HepG2 (cell line): ENCODE measurements around the gene TUBGCP6. TPM values are rescaled to one million over a fixed set of nuclear protein-coding genes. Genes with fewer than 3 reads are reported as not detected.

Experiments used
- ASH2L ChIP-seq: fragments of 300-600, 200-600 bp; sonication (generic); IDR thresholded peaks from 2 replicates; pipeline ENCODE4 v1.7.0; 2017; ENCODE audit warnings: low read depth, mild to moderate bottlenecking, moderate library complexity, mixed read lengths, low read length; ENCODE audit not compliant: insufficient read length
- CEBPZ ChIP-seq: IDR thresholded peaks from 2 replicates; pipeline ENCODE4 v1.6.1; 2012; ENCODE audit warnings: low read length, improper control_type of control experiment
- CREBL2 ChIP-seq: sonication (generic); formaldehyde crosslinking; IDR thresholded peaks from 2 replicates; pipeline ENCODE4 v1.8.1; 2023; ENCODE audit warnings: missing genetic modification reagents, mild to moderate bottlenecking, borderline replicate concordance
- KDM2A ChIP-seq: sonication (generic); formaldehyde crosslinking; IDR thresholded peaks from 2 replicates; pipeline ENCODE4 v1.4.0; 2020; ENCODE audit warnings: low read depth, missing genetic modification reagents, borderline replicate concordance
- LCORL ChIP-seq, 2 experiments: fragments of 450-650 bp in 1 of 2; sonication (generic) in 1 of 2; formaldehyde crosslinking in 1 of 2; IDR thresholded peaks; 2 replicates each; pipeline versions ENCODE4 v1.5.0 to v1.6.1; 2017 to 2020; ENCODE audit warnings: antibody characterized with exemption in 1 of 2, missing genetic modification reagents in 1 of 2
- RBFOX2 ChIP-seq: fragments of 200-400 bp; formaldehyde crosslinking; IDR thresholded peaks from 2 replicates; pipeline ENCODE4 v1.6.1; 2017; ENCODE audit warnings: low read depth, mild to moderate bottlenecking, low read length
- SMYD3 ChIP-seq: sonication (generic); formaldehyde crosslinking; IDR thresholded peaks from 2 replicates; pipeline ENCODE4 v1.8.1; 2023; ENCODE audit warnings: mild to moderate bottlenecking, missing genetic modification reagents
- SP5 ChIP-seq: IDR thresholded peaks from 2 replicates; pipeline ENCODE4 v1.6.1; 2016; ENCODE audit warnings: low read depth, borderline replicate concordance
- TMF1 ChIP-seq: sonication (generic); formaldehyde crosslinking; IDR thresholded peaks from 2 replicates; pipeline ENCODE4 v1.8.1; 2022; ENCODE audit warnings: low read depth, missing genetic modification reagents
- ZBTB10 ChIP-seq: sonication (generic); formaldehyde crosslinking; IDR thresholded peaks from 2 replicates; pipeline ENCODE4 v1.4.0; 2020; ENCODE audit warnings: missing genetic modification reagents, borderline replicate concordance
- ZBTB3 ChIP-seq: sonication (generic); formaldehyde crosslinking; IDR thresholded peaks from 2 replicates; pipeline ENCODE4 v1.4.0; 2020; ENCODE audit warnings: low read depth, mild to moderate bottlenecking, moderate library complexity, missing genetic modification reagents, borderline replicate concordance
- ZFP91 ChIP-seq: sonication (generic); formaldehyde crosslinking; IDR thresholded peaks from 2 replicates; pipeline ENCODE4 v1.9.0; 2022; ENCODE audit warnings: missing genetic modification reagents, mild to moderate bottlenecking, borderline replicate concordance
- ZIK1 ChIP-seq: sonication (generic); formaldehyde crosslinking; IDR thresholded peaks from 2 replicates; pipeline ENCODE4 v1.5.0; 2020; ENCODE audit warnings: mild to moderate bottlenecking, low read depth, missing genetic modification reagents, borderline replicate concordance
- ZNF343 ChIP-seq: sonication (generic); formaldehyde crosslinking; IDR thresholded peaks from 2 replicates; pipeline ENCODE4 v1.4.0; 2020; ENCODE audit warnings: mild to moderate bottlenecking, missing genetic modification reagents
- ZNF547 ChIP-seq: sonication (generic); formaldehyde crosslinking; IDR thresholded peaks from 2 replicates; pipeline ENCODE4 v1.5.1; 2020; ENCODE audit warnings: mild to moderate bottlenecking, missing genetic modification reagents
- ZNF703 ChIP-seq: sonication (generic); formaldehyde crosslinking; IDR thresholded peaks from 2 replicates; pipeline ENCODE4 v1.5.1; 2020; ENCODE audit warnings: missing genetic modification reagents, mild to moderate bottlenecking, moderate library complexity, borderline replicate concordance
- ZNF891 ChIP-seq: sonication (generic); formaldehyde crosslinking; IDR thresholded peaks from 2 replicates; pipeline ENCODE4 v1.5.0; 2020; ENCODE audit warnings: mild to moderate bottlenecking, missing genetic modification reagents
- polyA plus RNA-seq, 8 experiments: library from polyadenylated mRNA; depleted of rRNA in 3 of 8; stranded (reverse) in 7 of 8; unstranded in 1 of 8; fragments of >200 nt; fragmentation: Illumina TruSeq in 4 of 8; extraction: Trizol in 4 of 8; gene quantifications; 2 replicates each; pipeline versions ENCODE4 v1.2.1 to v1.2.3, GENCODE V29; 2011 to 2016; ENCODE audit warnings: low read depth in 4 of 8, missing spikeins in 1 of 8, mixed read lengths in 1 of 8; ENCODE audit not compliant: insufficient read depth in 1 of 8
- total RNA-seq, 5 experiments: library from RNA; depleted of rRNA; stranded (reverse); fragments of >200 nt; fragmentation: Illumina TruSeq; extraction: Trizol; gene quantifications; 2 replicates each; pipeline ENCODE4 v1.2.3, GENCODE V29; 2016; ENCODE audit warnings: low read depth in 1 of 5

TUBGCP6 gene
- total and polyA plus RNA-seq, 2 of the 13 experiments (the other 11 are each of a cell fraction or from before 2014, with no cell fraction given), result 14.6 to 15.7 TPM

- TF ChIP-seq ZFP91 (CRISPR knock-in tag) (peak; percentile 66; the same call in 1 of the 2 replicates), ZNF703 (peak; percentile 9; the same call in 1 of the 2 replicates), SMYD3 (CRISPR knock-in tag) (0 out of 2 replicates have a peak, but pooled peaks have one; percentile 49), ZIK1 (CRISPR knock-in tag) (peak; percentile 25; the same call in 1 of the 2 replicates), TMF1 (CRISPR knock-in tag) (no peak), CREBL2 (peak; percentile 80; the same call in 1 of the 2 replicates), ZNF547 (CRISPR knock-in tag) (peak; percentile 91), SP5 (CRISPR knock-in tag) (peak; percentile 46; the same call in 1 of the 2 replicates), ZNF343 (CRISPR knock-in tag) (0 out of 2 replicates have a peak, but pooled peaks have one; percentile 79), LCORL (IDR thresholded peaks at IDR 0.05) (no peak), LCORL (CRISPR knock-in tag; IDR thresholded peaks at IDR 0.05) (peak; percentile 85), CEBPZ (no peak), ZBTB10 (CRISPR knock-in tag) (peak; percentile 26; the same call in 1 of the 2 replicates), KDM2A (CRISPR knock-in tag) (peak; percentile 97), ASH2L (peak; percentile 51), RBFOX2 (peak; percentile 89), ZNF891 (CRISPR knock-in tag) (peak; percentile 78), ZBTB3 (CRISPR knock-in tag) (0 out of 2 replicates have a peak, but pooled peaks have one; percentile 33)
Observed at GRCh38 chr22:50250555-50251476, 6.0 kb upstream of the TUBGCP6 start, which contains the start of gene HDAC10 (continued).
